Thyroid gland (tissue), 4 donors: ENCODE results near the gene RRP12.

Experiments
- POLR2A ChIP-seq, 2 donors: fragments of 450-650 bp; IDR thresholded peaks; one replicate each; pipeline ENCODE4 v1.6.1; 2017; ENCODE audit warnings: antibody characterized with exemption in 2 of 2, mild to moderate bottlenecking in 2 of 2, moderate library complexity in 1 of 2
- TF ChIP-seq, protein P1 (sequence below), 6 experiments: fragments of 200-600 bp in 3 of 6; fragments of 450-650 bp in 3 of 6; sonication (generic) in 3 of 6; IDR thresholded peaks; one replicate each; pipeline ENCODE4 v1.5.1; 2016 to 2019; ENCODE audit warnings: antibody characterized with exemption in 6 of 6, mild to moderate bottlenecking in 2 of 6, inconsistent platforms in 1 of 6, moderate library complexity in 1 of 6

- TF ChIP-seq, protein P1, sequence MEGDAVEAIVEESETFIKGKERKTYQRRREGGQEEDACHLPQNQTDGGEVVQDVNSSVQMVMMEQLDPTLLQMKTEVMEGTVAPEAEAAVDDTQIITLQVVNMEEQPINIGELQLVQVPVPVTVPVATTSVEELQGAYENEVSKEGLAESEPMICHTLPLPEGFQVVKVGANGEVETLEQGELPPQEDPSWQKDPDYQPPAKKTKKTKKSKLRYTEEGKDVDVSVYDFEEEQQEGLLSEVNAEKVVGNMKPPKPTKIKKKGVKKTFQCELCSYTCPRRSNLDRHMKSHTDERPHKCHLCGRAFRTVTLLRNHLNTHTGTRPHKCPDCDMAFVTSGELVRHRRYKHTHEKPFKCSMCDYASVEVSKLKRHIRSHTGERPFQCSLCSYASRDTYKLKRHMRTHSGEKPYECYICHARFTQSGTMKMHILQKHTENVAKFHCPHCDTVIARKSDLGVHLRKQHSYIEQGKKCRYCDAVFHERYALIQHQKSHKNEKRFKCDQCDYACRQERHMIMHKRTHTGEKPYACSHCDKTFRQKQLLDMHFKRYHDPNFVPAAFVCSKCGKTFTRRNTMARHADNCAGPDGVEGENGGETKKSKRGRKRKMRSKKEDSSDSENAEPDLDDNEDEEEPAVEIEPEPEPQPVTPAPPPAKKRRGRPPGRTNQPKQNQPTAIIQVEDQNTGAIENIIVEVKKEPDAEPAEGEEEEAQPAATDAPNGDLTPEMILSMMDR (IDR thresholded peaks at IDR 0.05), result peak; percentile 9 to 66 (median 46)
- peak in 1 of 2 donors; percentile 89 for TF ChIP-seq POLR2A (IDR thresholded peaks at IDR 0.05)
Observed at GRCh38 chr10:97425964-97426775, 25.0 kb upstream of the RRP12 start, which contains the start of gene PGAM1.
